DOHH2 (cell line): ENCODE results near the gene DNPH1.

ENCODE experiments used
- H3F3A ChIP-seq: fragments of 200-600 bp; sonication (generic), shearing (Covaris generic); 2 replicates; pipeline ENCODE4 v1.6.0; 2016; ENCODE audit warnings: antibody characterized with exemption, mild to moderate bottlenecking; ENCODE audit not compliant: control insufficient read depth, insufficient read depth
- H3K27ac ChIP-seq: fragments of 200-600 bp; sonication (generic); 2 replicates; pipeline ENCODE4 v1.5.1; 2014; ENCODE audit warnings: low read depth, mild to moderate bottlenecking, low read length, moderate library complexity
- H3K27me3 ChIP-seq: fragments of 200-600 bp; sonication (generic); 2 replicates; pipeline ENCODE4 v1.6.1; 2014; ENCODE audit warnings: mild to moderate bottlenecking, low read length, mixed read lengths; ENCODE audit not compliant: control insufficient read depth
- H3K36me3 ChIP-seq: fragments of 200-600 bp; sonication (generic); 2 replicates; pipeline ENCODE4 v1.6.1; 2014; ENCODE audit warnings: mild to moderate bottlenecking, low read length, moderate library complexity, mixed read lengths; ENCODE audit not compliant: control insufficient read depth
- H3K4me1 ChIP-seq: fragments of 200-600 bp; sonication (generic); 2 replicates; pipeline ENCODE4 v1.6.1; 2014; ENCODE audit warnings: mild to moderate bottlenecking, low read length, mixed read lengths; ENCODE audit not compliant: control insufficient read depth
- H3K4me2 ChIP-seq: fragments of 200-600 bp; sonication (generic); 2 replicates; pipeline ENCODE4 v1.6.0; 2014; ENCODE audit warnings: mild to moderate bottlenecking, low read length, moderate library complexity
- H3K4me3 ChIP-seq: fragments of 200-600 bp; sonication (generic); 2 replicates; pipeline ENCODE4 v1.5.1; 2014; ENCODE audit warnings: mild to moderate bottlenecking, low read length, mixed read lengths
- H3K79me2 ChIP-seq: fragments of 200-600 bp; sonication (generic); 2 replicates; pipeline ENCODE4 v1.6.1; 2014; ENCODE audit warnings: mild to moderate bottlenecking, low read length, mixed read lengths; ENCODE audit not compliant: control insufficient read depth
- H3K9me2 ChIP-seq: fragments of 200-600 bp; sonication (generic); replicated peaks from 2 replicates; pipeline ENCODE4 v1.6.1; 2014; ENCODE audit warnings: mild to moderate bottlenecking, low read length, mixed read lengths; ENCODE audit not compliant: control insufficient read depth
- H3K9me3 ChIP-seq: fragments of 200-600 bp; sonication (generic); 2 replicates; pipeline ENCODE4 v1.6.1; 2014; ENCODE audit warnings: antibody characterized with exemption, low read length, mixed read lengths; ENCODE audit not compliant: control insufficient read depth, insufficient read depth
- H4K20me1 ChIP-seq: fragments of 200-600 bp; sonication (generic); 2 replicates; pipeline ENCODE4 v1.6.0; 2014; ENCODE audit warnings: low read depth, mild to moderate bottlenecking, antibody characterized with exemption, low read length, moderate library complexity; ENCODE audit not compliant: control insufficient read depth, insufficient read depth
- CTCF ChIP-seq: fragments of 200-600 bp; sonication (generic); IDR thresholded peaks from one replicate; pipeline ENCODE4 v1.5.1; 2014; ENCODE audit warnings: antibody characterized with exemption, mild to moderate bottlenecking, low read depth, low read length; ENCODE audit not compliant: poor library complexity, severe bottlenecking
- EZH2phosphoT487 ChIP-seq: fragments of 200-600 bp; sonication (generic); IDR thresholded peaks from 2 replicates; pipeline ENCODE4 v1.6.1; 2017; ENCODE audit warnings: borderline replicate concordance, mild to moderate bottlenecking, antibody characterized with exemption, low read length, moderate library complexity, mixed read lengths

Gene DNPH1

DNA sequence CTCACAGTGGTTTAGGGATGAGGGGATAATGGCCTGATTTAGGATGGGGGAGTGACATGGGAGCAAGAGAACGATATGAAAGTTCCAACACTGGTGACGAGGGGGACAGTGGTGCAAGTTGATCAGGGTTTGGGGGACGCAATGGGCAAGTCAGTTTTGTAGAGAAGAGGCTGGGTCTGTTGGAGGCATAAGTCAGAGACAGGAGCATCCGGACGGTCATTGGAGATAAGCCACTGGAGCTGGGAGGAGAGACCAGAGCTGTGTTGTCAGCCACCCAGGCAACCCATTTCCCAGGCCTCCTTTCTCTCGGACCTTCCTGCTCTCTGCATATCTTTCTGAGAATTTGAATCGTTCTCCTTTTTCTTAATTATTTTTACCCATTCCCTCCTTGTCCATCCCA lies 9.5 kb downstream of the DNPH1 start:
- Histone ChIP-seq H3K4me3 (no peak overlapping the region), H4K20me1 (no peaks in the 10 kb centered on the region), H3K36me3 (peaks cover 53% of the 10 kb centered on the region), H3K4me2 (no peak overlapping the region), H3K79me2 (peaks cover 9% of the 10 kb centered on the region), H3K4me1 (peaks cover 17% of the 10 kb centered on the region), H3K9me3 (no peaks in the 10 kb centered on the region), H3K27me3 (no peaks in the 10 kb centered on the region), H3F3A (peaks cover 7% of the 10 kb centered on the region; the same call in 1 of the 2 replicates), H3K9me2 (no peaks in the 10 kb centered on the region), H3K27ac (no peak overlapping the region)
- TF ChIP-seq CTCF (no peak), EZH2phosphoT487 (no peak)

GRCh38 chr6:43219119-43219518 lies 10.2 kb downstream of the DNPH1 start:
- peaks cover 10% of the 10 kb centered on the region for H3K4me1 ChIP-seq
- no peak overlapping the region for H3K4me3 ChIP-seq
- H3K9me3 ChIP-seq = no peaks in the 10 kb centered on the region
- H3K4me2 ChIP-seq = no peak overlapping the region
- H3K36me3 ChIP-seq = peaks cover 52% of the 10 kb centered on the region
- no peaks in the 10 kb centered on the region for H3K27me3 ChIP-seq
- H3F3A ChIP-seq = 0 out of 2 replicates have a peak, but pooled peaks cover 3% of the 10 kb centered on the region
- H4K20me1 ChIP-seq = no peaks in the 10 kb centered on the region
- peaks cover 9% of the 10 kb centered on the region for H3K79me2 ChIP-seq
- no peak overlapping the region for H3K27ac ChIP-seq
- TF ChIP-seq EZH2phosphoT487 = no peak
- no peak for TF ChIP-seq CTCF
- no peaks in the 10 kb centered on the region for H3K9me2 ChIP-seq

- H3K4me3 ChIP-seq = no peak overlapping the region
- no peaks in the 10 kb centered on the region for H3K79me2 ChIP-seq
- no peak overlapping the region for H3K4me2 ChIP-seq
- no peaks in the 10 kb centered on the region for H3K9me3 ChIP-seq
- H3K36me3 ChIP-seq = peaks cover 35% of the 10 kb centered on the region
- TF ChIP-seq EZH2phosphoT487 (no peak), CTCF (no peak)
- no peaks in the 10 kb centered on the region for H3K27me3 ChIP-seq
- no peaks in the 10 kb centered on the region for H4K20me1 ChIP-seq
- H3K9me2 ChIP-seq = no peaks in the 10 kb centered on the region
- H3K27ac ChIP-seq = no peak overlapping the region
- no peaks in the 10 kb centered on the region for H3K4me1 ChIP-seq
- H3F3A ChIP-seq = 0 out of 2 replicates have a peak, but pooled peaks cover 3% of the 10 kb centered on the region
Observed at GRCh38 chr6:43217351-43217750, 11.9 kb downstream of the DNPH1 start.
